ENCODE results near the gene EDRF1. TPM values are rescaled to one million over a fixed set of nuclear protein-coding genes. Genes with fewer than 3 reads are reported as not detected.

The EDRF1 gene
- total and polyA plus RNA-seq, 2 of the 13 experiments (the other 11 are each of a cell fraction or from before 2014, with no cell fraction given): 16.9 to 26.7 TPM

DNA sequence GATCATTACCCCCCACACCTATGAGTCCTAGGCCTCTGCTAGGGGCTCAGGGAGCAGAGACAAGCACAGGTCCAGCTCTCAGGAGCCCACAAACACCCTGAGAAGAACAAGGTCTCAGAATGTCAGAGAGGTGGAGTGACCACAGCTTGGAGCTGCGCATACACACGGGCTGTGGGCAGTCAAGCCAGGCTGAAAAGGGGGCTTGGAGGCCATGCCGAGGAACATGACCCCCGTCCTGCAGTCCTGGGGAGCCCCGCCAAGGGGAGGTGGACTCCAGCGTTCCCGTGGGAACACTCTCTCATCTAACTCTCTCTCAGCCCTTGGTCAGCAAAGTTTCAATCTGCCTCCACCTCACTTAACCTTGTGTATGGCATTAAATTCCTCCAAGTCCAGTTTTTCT, 63.9 kb downstream of the EDRF1 start (continued):
- TF ChIP-seq HNF4G (IDR thresholded peaks at IDR 0.05; ENCODE audit: borderline replicate concordance, low read depth, low read length): no peak
- no peak for TF ChIP-seq HNF4G (CRISPR knock-in tag; IDR thresholded peaks at IDR 0.05; ENCODE audit: borderline replicate concordance, low read depth)
- TF ChIP-seq, protein P1, sequence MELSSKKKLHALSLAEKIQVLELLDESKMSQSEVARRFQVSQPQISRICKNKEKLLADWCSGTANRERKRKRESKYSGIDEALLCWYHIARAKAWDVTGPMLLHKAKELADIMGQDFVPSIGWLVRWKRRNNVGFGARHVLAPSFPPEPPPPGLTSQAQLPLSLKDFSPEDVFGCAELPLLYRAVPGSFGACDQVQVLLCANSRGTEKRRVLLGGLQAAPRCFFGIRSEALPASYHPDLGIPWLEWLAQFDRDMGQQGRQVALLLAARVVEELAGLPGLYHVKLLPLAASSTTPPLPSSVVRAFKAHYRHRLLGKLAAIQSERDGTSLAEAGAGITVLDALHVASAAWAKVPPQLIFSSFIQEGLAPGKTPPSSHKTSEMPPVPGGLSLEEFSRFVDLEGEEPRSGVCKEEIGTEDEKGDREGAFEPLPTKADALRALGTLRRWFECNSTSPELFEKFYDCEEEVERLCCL (CRISPR knock-in tag; IDR thresholded peaks at IDR 0.05; ENCODE audit: borderline replicate concordance): no peak
- TF ChIP-seq FOXK2 (IDR thresholded peaks at IDR 0.05): no peak
- no peak for TF ChIP-seq ZNF253 (CRISPR knock-in tag; IDR thresholded peaks at IDR 0.05; ENCODE audit: borderline replicate concordance)
- no peak for TF ChIP-seq ZSCAN9 (CRISPR knock-in tag; IDR thresholded peaks at IDR 0.05; ENCODE audit: borderline replicate concordance)
- TF ChIP-seq RXRB (CRISPR knock-in tag; IDR thresholded peaks at IDR 0.05; ENCODE audit: borderline replicate concordance): no peak
- TF ChIP-seq, protein P2, sequence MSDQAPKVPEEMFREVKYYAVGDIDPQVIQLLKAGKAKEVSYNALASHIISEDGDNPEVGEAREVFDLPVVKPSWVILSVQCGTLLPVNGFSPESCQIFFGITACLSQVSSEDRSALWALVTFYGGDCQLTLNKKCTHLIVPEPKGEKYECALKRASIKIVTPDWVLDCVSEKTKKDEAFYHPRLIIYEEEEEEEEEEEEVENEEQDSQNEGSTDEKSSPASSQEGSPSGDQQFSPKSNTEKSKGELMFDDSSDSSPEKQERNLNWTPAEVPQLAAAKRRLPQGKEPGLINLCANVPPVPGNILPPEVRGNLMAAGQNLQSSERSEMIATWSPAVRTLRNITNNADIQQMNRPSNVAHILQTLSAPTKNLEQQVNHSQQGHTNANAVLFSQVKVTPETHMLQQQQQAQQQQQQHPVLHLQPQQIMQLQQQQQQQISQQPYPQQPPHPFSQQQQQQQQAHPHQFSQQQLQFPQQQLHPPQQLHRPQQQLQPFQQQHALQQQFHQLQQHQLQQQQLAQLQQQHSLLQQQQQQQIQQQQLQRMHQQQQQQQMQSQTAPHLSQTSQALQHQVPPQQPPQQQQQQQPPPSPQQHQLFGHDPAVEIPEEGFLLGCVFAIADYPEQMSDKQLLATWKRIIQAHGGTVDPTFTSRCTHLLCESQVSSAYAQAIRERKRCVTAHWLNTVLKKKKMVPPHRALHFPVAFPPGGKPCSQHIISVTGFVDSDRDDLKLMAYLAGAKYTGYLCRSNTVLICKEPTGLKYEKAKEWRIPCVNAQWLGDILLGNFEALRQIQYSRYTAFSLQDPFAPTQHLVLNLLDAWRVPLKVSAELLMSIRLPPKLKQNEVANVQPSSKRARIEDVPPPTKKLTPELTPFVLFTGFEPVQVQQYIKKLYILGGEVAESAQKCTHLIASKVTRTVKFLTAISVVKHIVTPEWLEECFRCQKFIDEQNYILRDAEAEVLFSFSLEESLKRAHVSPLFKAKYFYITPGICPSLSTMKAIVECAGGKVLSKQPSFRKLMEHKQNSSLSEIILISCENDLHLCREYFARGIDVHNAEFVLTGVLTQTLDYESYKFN (CRISPR knock-in tag; conservative IDR thresholded peaks at IDR 0.05): no peak
- TF ChIP-seq RAD51 (IDR thresholded peaks at IDR 0.05; ENCODE audit: borderline replicate concordance): no peak
- TF ChIP-seq ZNF468 (CRISPR knock-in tag; IDR thresholded peaks at IDR 0.05): no peak
- TF ChIP-seq SP2 (CRISPR knock-in tag; IDR thresholded peaks at IDR 0.05): no peak
- TF ChIP-seq ISL2 (CRISPR knock-in tag; IDR thresholded peaks at IDR 0.05): no peak

Data from HepG2 (cell line).